ENCODE results near the gene FIGLA. TPM values are rescaled to one million over a fixed set of nuclear protein-coding genes. Genes with fewer than 3 reads are reported as not detected.

Gene FIGLA
- total RNA-seq, 1 donor from 2014 or later, result not detected

- TF ChIP-seq CTCF (IDR thresholded peaks at IDR 0.05), result no peak
- no peaks in the 10 kb centered on the region for H3K9me3 ChIP-seq
- H3K36me3 ChIP-seq, result no peaks in the 10 kb centered on the region
- DNase-seq (no peak), ATAC-seq (no peak)
- no peaks in the 10 kb centered on the region for H3K4me1 ChIP-seq
- intact Hi-C loops (cut with DNase I), result no loop called here
- H3K27me3 ChIP-seq, result peaks cover 11% of the 10 kb centered on the region
- H3K27ac ChIP-seq, result no peak overlapping the region
- no peak overlapping the region for H3K4me3 ChIP-seq
Observed at GRCh38 chr2:70778676-70779075, 11.8 kb downstream of the FIGLA start.

- Histone ChIP-seq H3K36me3 (no peaks in the 10 kb centered on the region), H3K27ac (no peak overlapping the region), H3K4me1 (no peaks in the 10 kb centered on the region), H3K9me3 (no peaks in the 10 kb centered on the region), H3K27me3 (peaks cover 11% of the 10 kb centered on the region), H3K4me3 (no peak overlapping the region)
- DNase-seq, result no peak
- intact Hi-C loops (cut with DNase I), result no loop called here
- ATAC-seq, result no peak
- no peak for TF ChIP-seq CTCF (IDR thresholded peaks at IDR 0.05)
Observed at GRCh38 chr2:70777450-70777849, 13.0 kb downstream of the FIGLA start.

GRCh38 chr2:70776266-70776665, 14.2 kb downstream of the FIGLA start:
- H3K4me3 ChIP-seq, result no peak overlapping the region
- TF ChIP-seq CTCF (IDR thresholded peaks at IDR 0.05), result no peak
- intact Hi-C loops (cut with DNase I), result no loop called here
- no peak for ATAC-seq
- peaks cover 11% of the 10 kb centered on the region for H3K27me3 ChIP-seq
- no peaks in the 10 kb centered on the region for H3K36me3 ChIP-seq
- H3K4me1 ChIP-seq, result no peaks in the 10 kb centered on the region
- H3K27ac ChIP-seq, result no peak overlapping the region
- no peak for DNase-seq
- H3K9me3 ChIP-seq, result no peaks in the 10 kb centered on the region

GRCh38 chr2:70775141-70775540, 15.3 kb downstream of the FIGLA start:
- DNase-seq, result no peak
- peaks cover 11% of the 10 kb centered on the region for H3K27me3 ChIP-seq
- no peaks in the 10 kb centered on the region for H3K9me3 ChIP-seq
- ATAC-seq, result no peak
- intact Hi-C loops (cut with DNase I), result no loop called here
- no peak overlapping the region for H3K4me3 ChIP-seq
- H3K4me1 ChIP-seq, result no peaks in the 10 kb centered on the region
- no peak overlapping the region for H3K27ac ChIP-seq
- no peaks in the 10 kb centered on the region for H3K36me3 ChIP-seq
- no peak for TF ChIP-seq CTCF (IDR thresholded peaks at IDR 0.05)

- H3K4me3 ChIP-seq, result no peak overlapping the region
- DNase-seq, result no peak
- H3K9me3 ChIP-seq, result no peaks in the 10 kb centered on the region
- intact Hi-C loops (cut with DNase I), result no loop called here
- peaks cover 26% of the 10 kb centered on the region for H3K27me3 ChIP-seq
- H3K4me1 ChIP-seq, result peaks cover 4% of the 10 kb centered on the region
- no peak for TF ChIP-seq CTCF (IDR thresholded peaks at IDR 0.05)
- H3K27ac ChIP-seq, result no peak overlapping the region
- H3K36me3 ChIP-seq, result no peaks in the 10 kb centered on the region
- ATAC-seq, result no peak
Observed at GRCh38 chr2:70772486-70773155, 17.8 kb downstream of the FIGLA start.

GRCh38 chr2:70771446-70771845, 19.0 kb downstream of the FIGLA start:
- peaks cover 16% of the 10 kb centered on the region for H3K4me1 ChIP-seq
- no peaks in the 10 kb centered on the region for H3K9me3 ChIP-seq
- intact Hi-C loops (cut with DNase I), result no loop called here
- TF ChIP-seq CTCF (IDR thresholded peaks at IDR 0.05), result no peak
- no peak overlapping the region for H3K4me3 ChIP-seq
- ATAC-seq, result no peak
- H3K27ac ChIP-seq, result no peak overlapping the region
- DNase-seq, result no peak
- H3K27me3 ChIP-seq, result peaks cover 33% of the 10 kb centered on the region
- H3K36me3 ChIP-seq, result no peaks in the 10 kb centered on the region

Data from upper lobe of right lung (tissue), 1 donor.